DMS 273 (cell line): ENCODE data around the gene CLEC1A.

Experiments
- DNase-seq: peaks from one replicate; lab custom pipeline; 2025; ENCODE audit not compliant: unreplicated experiment; lab: John Stamatoyannopoulos, UW

CLEC1A gene

DNA sequence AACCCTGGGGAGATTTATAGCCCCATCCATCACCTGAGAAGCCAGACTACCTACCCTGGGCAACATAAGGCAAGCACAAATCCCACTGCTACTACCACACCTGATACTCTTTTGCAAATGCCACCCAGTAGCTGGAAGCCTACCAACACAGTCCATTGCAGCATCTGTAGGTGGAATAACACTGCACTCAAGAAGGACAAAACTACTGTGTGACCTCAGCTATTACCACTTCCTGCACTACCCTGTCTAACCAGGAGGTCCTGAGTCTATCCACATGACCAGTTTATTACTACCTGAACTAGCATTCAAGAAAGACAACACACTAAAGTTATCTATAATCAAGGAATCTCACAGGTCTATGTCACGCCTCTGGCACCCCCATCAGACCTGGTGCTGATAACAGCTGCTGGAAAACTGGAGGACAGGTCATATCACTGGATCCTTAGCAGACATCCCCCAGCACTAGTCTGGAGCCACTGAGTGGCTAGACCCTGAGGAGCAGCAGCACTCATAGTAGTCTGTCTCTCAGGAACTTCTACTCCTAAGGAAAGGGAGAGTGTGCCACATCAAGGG is 2.9 kb upstream of the CLEC1A start:
- DNase-seq: no peak

DNA sequence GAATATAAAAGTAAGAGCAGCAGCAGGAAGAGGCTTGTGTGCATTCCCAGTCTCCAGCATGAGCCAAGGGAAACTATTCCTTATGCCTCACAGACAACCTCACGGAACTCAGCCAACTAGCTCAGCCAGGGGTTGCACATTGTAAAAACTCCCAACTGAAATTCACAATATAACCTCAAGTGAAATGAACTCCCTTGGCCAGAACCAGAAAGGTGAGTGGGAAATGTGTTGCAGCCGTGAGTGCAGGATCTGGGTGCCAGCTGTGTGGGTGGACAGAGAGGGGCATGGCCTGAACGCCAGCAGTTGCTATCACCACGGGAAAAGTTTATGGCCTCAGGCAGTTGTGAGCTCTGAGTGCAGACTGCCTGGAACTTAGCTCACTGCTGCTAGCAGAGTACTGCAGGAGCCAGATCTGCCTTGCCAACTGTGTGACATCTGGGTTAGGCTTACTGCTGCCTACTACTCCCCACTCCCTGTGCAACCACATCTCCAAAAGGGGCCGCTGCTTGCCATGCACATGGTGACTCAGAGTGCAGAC is 2.3 kb upstream of the CLEC1A start:
- no peak for DNase-seq

DNA sequence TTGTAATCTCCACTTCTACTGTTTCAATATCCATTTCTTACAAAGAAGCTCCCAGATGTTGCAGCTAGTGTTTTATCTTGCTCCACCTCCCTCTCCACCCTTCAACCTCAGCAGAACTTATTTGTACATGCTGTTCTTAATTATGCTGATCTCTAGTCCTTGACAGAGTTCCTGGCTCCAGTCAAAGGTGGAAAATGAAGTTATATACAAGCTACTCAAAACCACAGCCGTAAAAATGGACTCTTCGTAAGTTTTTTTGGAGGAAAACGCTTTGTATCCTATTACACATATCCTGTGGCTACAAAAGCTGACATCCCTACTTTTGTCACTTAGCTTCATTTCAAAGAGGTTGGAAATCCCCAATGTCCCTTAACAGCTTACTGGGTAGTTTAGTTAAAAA is 1.3 kb downstream of the CLEC1A start:
- no peak for DNase-seq

DNA sequence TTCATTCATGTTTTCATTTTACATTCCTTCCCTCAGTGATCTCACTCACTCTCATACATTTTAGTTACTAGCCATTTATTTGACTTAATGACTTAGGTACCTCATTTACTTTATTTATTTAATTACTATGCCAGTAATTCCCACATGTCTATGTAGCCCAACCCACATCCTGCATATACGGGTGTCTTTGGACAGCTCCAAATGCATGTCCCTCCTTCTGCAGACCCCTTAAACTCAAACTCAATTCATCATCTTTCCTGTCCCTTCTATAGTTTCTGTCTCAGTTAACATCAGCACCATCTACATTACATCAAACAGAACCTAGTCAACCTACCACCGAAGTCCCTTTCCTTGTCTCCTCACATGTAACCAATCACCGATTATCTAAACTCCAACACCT is 2.8 kb downstream of the CLEC1A start:
- DNase-seq: no peak

DNA sequence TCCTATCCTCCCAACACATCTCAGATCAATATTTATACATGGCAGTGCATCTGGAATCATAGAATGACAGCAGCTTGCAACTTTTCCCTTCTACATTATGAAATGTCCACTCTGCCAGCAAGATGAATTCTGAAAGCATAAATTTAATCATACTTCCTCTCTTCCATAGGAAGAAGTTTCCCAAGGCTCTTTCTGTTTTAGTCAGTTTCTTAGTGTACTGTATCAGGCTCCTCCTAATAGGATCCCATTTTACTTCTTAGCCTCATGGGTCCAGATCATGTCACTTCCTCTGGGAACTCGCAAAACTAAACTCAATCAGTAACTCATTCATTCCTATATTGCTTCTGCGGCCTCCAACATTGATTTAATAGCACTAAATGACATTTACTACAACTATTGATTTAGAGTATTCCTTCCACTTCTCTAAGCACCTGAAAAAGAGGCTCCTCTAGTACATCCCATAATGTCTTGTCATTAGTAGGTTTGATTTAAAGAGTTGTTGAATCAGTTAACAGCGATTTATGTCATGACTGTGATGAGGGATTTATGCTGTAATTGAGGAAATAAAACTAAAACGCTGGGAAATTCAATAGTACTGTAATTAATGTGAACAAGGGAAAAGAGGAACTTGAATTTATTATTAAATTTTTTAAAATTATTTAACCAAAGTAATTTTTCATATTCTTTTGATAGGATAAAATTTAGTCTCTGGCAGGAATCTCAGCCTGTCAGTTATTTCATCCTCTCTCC is 4.0 kb downstream of the CLEC1A start:
- no peak for DNase-seq

DNA sequence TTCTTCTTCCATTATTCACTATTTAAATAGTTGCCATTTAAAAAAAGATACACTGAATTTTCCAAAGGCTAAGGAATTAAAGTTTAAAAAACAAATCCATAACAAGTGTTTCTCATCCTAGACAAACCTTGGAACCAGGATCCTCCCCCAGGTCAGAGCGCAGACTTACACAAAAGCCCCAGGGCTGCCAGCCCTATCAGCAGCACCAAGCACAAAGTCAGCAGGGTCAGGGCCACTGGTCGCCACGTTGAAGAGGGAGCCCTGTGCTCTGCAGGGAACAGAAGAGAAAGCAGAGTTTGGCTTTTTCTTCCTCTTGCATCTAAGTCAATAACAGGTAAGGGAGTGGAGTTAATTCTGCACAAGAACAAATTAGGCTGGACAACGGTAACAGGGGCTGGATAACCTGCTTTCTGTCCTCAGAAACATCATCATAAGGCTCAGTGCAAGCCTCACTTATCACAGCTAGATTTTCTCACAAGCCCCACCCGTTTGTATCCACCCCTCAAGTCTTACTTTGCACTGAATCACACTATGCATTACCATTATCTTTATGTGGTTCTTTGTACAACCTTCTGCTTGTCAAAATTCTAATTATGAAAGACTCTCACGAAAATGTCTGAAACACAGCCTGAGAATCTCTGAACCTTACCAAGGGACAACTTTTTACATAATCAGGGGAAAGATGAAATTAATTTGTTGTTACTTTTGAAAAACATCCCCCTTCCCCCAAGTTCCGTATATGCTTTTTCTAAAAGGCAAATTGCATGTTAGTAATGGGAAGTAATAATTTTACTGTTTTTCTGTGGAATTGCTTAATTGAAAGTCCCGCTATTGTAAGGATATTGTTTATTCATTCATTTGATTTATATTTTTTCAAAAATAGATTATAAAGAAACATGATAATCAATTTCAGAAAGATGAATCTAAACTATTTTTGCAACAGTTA is 9.6 kb downstream of the CLEC1A start:
- no peak for DNase-seq

DNA sequence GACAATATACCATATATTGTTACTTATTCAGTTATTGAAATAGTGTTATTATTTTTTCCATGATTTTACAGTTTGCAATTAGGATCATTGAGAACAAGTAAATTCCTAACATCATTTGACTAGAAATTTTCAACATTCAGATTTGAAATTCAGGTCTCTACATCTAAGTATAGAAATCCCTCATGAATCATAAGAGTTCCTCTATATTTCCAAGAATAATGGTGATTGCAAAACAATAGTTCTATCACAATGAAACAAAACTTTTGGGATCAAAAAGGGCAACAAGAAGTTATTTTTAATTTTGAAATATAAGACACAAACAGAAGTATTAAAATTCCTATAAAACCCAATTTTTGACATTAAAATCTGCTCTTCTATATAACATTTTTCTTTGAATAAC is 10.8 kb downstream of the CLEC1A start:
- no peak for DNase-seq

DNA sequence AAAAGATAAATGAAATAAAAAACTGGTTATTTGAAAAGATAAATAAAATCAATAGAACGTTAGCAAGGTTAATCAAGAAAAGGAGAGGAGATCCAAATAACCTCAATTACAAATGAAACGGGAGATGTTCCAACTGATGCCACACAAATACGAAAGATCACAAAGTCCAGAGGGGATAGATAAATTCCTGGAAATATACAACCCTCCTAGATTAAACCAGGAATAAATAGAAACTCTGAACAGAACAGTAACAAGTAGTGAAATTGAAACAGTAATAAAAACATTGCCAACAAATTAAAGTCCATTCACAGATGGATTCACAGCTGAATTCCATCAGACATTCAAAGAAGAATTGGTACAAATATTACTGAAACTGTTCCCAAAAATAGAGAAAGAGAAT is 12.4 kb downstream of the CLEC1A start:
- DNase-seq: no peak

DNA sequence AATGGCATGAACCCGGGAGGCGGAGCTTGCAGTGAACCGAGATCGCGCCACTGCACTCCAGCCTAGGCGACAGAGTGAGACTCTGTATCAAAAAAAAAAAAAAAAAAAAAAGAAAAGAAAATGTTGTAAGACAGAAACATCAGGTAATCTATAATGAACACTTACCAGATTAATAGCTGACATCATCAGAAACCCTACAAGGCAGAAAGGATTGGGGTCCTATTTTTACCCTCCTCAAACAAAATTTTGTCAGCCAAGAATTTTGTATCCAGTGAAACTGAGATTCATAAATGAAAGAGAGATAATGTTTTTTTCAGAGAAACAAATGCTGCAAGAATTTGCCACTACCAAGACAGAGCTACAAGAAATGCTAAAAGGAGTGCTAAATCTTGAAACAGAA is 14.1 kb downstream of the CLEC1A start:
- no peak for DNase-seq

DNA sequence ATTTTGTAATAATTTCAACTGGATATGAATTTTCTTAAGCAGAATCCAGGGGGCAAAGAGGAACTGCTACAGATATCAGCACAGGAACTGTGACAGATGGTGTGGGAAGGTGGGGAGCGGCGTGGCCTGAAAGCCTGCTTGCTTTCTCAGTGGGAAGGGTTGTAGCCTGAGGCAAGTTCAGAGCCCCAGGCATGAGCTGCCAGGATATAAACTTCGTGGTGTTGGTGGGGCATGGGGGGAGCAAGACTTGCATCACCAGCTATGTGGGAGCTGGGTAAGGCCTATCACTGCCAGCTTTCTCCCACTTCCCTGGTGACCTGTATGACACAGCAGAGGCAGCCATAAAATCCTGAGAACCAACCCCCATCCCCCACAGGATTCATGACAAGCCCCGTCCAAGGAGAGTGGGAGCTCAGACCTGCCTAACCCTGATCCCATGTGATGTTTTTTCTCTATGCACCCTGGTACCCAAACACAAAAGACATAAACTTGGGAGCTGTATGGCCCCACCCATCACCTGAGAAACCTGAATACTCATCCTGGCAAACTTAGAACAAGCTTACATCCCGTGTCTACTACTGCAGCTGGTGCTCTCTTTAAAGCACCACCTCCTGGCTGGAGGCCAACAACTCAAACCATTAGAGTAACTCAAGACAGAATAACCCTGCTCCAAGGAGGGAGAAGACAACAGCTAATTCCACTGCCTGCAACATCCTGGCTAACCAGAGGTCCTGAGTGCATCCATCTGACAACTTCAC is 16.5 kb downstream of the CLEC1A start:
- peak; percentile 0 for DNase-seq

DNA sequence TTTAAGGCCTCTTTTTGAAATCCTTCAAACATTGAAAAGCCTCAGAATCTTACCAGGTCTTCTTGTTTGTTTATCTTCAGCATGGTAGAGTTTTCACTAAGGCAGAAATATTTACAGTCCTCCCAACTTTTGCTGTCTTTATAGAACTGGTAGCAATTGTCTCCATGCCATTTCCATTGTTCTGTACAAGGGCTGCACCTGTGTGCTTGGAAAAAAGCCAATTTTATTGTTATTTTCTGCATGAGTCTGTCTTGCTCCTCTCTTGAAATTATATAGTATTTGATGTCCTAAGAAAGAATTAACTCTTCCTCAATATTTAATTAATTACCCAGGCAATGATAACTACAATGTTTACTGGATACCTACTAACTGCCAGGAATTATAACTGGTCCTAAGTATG is 23.3 kb downstream of the CLEC1A start:
- DNase-seq: no peak

DNA sequence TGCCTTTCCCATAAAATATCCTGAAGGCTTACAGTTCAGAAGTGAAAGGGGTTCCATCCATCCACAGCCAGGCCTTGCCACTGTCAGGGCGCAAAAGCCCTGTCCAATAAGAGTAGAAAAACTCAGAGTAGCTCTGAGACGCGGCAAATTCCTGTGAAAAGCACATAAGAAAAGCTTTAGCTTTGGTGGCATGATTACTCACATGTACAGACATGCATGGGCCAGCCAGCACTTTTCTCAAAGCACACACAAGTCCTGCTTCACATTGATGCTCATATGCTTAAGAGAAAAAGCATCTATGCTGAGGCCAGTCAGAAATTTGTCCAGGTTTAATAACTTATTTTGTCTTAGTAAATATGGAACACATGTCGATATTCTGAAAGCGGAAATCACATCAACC is 25.5 kb downstream of the CLEC1A start:
- no peak for DNase-seq

DNA sequence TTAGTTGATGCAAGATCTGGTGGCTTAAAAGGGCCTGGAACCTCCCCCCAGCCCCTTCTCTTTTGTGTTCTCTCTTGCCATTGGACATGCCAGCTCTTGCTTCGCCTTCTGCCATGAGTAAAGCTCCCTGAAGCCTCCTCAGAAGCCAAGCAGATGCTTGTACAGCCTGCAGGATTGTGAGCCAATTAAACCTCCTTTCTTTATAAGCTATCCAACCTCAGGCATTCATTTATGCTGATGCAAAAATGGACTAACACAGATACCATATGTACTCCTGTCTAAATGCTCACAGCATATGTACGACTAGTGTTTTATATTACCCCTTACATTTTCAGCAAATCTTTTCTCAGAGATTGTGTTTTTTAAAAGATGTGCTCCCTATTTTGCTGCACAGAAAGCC is 26.7 kb downstream of the CLEC1A start:
- no peak for DNase-seq

DNA sequence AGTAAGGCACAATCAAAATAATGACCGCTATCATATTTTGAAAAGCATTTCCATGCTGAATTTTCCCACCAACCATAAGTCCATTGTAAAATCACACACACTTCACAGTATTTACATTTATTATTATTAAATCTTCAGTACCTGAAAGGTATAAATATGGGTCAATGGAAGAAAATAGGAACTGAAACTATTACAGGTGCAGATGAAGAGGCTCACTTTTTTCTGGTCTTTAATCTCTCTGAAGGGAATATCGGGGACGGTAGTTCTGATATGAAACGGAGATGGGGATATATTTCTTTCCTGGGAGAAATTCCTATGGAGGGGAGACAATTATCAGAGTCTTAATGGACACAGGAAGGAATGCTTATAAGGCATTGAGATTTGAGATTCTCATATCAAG is 28.4 kb downstream of the CLEC1A start:
- no peak for DNase-seq

DNA sequence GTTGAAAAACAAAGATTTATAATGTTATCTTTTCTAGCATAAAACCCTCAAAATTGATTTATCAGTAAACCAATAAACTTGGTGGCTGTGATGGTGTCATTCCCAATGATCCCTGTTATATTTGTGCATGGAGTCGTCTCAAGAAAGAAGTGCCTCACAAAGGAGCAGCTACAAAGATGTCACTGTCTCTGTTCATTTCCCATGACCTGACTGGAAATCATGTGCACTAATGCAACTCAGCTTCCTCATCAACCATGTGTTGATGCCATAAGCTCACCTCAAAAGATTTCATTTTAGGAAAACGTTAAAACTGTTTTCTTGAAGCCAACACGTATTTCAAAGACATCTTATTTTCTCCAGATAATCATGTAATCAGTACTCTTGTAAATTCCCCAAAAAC is 28.8 kb downstream of the CLEC1A start:
- DNase-seq: no peak

DNA sequence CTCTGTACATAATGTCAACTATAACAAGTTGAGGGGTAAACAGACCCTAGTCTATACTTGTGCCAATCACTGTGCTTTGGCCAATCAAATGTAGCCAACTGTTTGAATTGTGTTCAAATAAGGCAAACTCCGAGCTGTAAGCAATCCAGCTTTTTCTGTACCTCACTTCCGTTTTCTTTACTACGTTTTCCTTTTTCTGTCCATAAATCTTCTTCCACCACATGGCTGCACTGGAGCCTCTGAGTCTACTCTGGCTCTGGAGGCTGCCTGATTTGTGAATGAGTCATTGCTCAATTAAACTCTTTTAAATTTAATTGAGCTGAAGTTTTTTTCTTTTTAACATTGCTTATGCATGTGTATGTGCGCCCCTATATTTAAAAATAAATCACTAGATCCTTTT is 29.7 kb downstream of the CLEC1A start:
- DNase-seq: no peak

DNA sequence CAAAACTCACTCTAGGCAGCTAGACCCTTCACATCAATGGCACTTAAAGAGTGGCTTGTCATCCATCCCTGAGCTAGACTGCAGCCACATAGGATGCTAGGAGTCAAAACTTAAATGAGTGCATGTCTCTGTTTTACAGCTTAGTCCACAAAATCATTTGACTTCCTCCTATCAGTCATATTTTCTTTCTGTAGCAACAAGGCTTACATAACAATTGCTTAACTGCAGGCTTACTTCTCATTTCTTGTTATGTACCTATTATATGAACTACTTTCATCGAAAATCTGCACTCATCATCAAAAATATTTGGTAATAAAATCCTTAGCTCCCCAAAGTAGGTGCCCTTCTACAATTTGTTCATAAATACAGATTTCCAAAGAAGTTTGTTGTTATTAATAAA is 30.1 kb downstream of the CLEC1A start:
- DNase-seq: no peak

DNA sequence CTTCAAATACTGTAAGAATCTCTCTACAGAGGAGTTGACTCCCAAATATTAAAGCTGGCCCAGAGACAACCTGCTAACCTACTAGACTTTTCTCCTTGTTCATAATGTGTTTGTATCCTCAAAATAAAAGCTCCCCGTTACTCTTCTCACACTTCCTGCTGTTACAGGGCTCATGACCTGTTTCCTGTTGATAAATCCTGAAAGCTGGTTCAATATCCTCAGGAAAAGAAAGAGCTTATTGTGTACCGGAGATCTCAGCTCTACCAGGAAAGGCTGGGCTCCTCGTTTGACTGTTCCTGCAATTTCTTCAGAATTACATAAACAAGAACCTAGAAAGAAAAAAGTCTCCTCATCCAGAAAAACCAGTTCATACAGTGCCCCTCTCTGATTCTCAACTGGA is 30.8 kb downstream of the CLEC1A start:
- DNase-seq: no peak

DNA sequence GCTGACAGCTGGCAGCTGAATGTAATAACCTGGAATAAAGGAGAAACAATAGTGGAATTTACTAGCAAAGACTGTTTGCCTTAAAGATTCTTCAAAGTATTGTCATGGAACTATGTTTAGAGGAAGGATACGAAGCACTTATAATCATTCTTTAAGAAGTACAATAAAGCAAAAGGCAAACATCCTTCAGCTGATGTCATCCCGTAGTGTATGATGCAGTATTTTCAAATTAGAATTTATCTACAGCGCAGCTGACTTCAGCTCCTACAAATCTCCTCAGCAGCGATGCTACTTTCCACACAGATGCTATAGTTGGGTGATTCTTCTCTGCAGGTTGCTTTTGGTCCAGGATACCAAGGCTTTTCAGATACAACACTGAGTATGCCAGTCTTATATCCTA is 31.5 kb downstream of the CLEC1A start:
- DNase-seq: no peak

DNA sequence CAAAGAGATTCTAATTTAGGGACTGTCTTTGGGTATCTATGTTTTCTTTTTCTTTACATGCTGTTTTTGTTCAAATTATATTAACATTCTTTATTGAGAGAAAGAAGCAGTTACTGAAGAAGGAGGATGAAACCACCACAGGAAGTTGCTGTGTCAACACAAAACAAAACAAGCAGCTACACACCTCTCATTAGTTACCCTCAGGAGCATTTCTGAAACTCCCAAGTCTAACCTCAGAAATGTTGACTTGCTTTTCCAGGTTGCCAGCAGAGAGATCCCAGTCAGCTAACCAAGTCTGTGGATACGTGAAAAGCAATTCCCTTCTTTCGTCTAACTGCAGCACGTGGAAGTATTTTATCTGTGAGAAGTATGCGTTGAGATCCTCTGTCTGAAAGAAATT is 33.5 kb downstream of the CLEC1A start:
- no peak for DNase-seq

DNA sequence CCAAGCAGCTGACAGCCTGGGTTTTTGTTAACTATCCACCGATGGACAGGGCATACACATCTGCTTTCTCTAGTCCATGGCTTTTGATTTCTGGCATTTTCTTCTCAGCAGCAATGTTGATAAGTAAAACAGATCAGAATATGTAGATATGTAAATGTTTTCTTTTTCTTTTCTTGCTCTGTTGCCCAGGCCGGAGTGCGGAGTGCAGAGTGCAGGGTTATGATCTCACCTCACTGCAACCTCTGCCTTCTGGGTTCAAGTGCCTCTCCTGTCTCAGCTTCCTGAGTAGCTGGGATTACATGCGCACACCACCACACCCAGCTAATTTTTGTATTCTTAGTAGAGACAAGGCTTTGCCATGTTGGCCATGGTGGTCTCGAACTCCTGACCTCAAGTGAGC is 40.4 kb downstream of the CLEC1A start:
- no peak for DNase-seq
